ENCODE measurements around the gene NTNG2.
A peak's percentile ranks its signal among the peaks of the same experiment; 100 is the strongest.

NTNG2 gene

GRCh38 chr9:132162764-132163456 lies 1.1 kb downstream of the NTNG2 start:
- H3K79me1 ChIP-seq (ENCODE audit: low read depth, low read length) = no peaks in the 10 kb centered on the region
- H2AFZ ChIP-seq (ENCODE audit: low read length) = peak overlapping the region; percentile 93
- no peak overlapping the region for H2BK15ac ChIP-seq (ENCODE audit: low read length)
- peaks cover 10 to 95% (median 60%) of the 10 kb centered on the region in 3 experiments for H3K27me3 ChIP-seq (ENCODE audit: control insufficient read depth in 3 of 3, insufficient read depth in 3 of 3, low read depth in 1 of 3, low read length in 3 of 3)
- no peak overlapping the region for H3K4ac ChIP-seq (ENCODE audit: low read length)
- H3K4me3 ChIP-seq (ENCODE audit: low read length in 2 of 2) = peak overlapping the region in 1 of 2 donors; percentile 40
- H2BK5ac ChIP-seq (ENCODE audit: low read length) = no peak overlapping the region
- no peak for DNase-seq (ENCODE audit: low spot score)
- H3K9me3 ChIP-seq (replicated peaks in 1 of 2; ENCODE audit: control insufficient read depth in 2 of 2, insufficient read depth in 1 of 2, low read depth in 1 of 2, low read length in 2 of 2) = no peaks in the 10 kb centered on the region
- no peak overlapping the region for H2BK120ac ChIP-seq (ENCODE audit: low read depth, low read length)
- H3K4me1 ChIP-seq (ENCODE audit: control insufficient read depth in 2 of 2, insufficient read depth in 1 of 2, low read depth in 1 of 2, low read length in 2 of 2) = peaks cover 4 to 21% of the 10 kb centered on the region in 2 donors
- H3K14ac ChIP-seq (ENCODE audit: low read length) = no peak overlapping the region
- no peak overlapping the region for H4K91ac ChIP-seq (ENCODE audit: low read depth, low read length, poor library complexity)
- no CpG with 5 or more reads among the region's 74 CpGs for WGBS, 2 donors (ENCODE audit: extremely low coverage in 2 of 2, insufficient read length in 2 of 2, insufficient replicate concordance in 1 of 2)
- H3K18ac ChIP-seq (ENCODE audit: low read length) = peak overlapping the region; percentile 84
- H2AK5ac ChIP-seq (ENCODE audit: low read depth, low read length) = no peak overlapping the region
- no peaks in the 10 kb centered on the region for H3K36me3 ChIP-seq (replicated peaks in 1 of 2; ENCODE audit: control insufficient read depth in 2 of 2, insufficient read depth in 2 of 2, low read length in 2 of 2)
- H4K8ac ChIP-seq (ENCODE audit: low read depth, low read length) = no peak overlapping the region
- no peak overlapping the region for H3K27ac ChIP-seq (replicated peaks; ENCODE audit: low read length)
- no peak overlapping the region for H2BK12ac ChIP-seq (ENCODE audit: low read length)
- peak overlapping the region; percentile 94 for H3K4me2 ChIP-seq (ENCODE audit: insufficient read depth, low read length, poor library complexity, severe bottlenecking)
- peak overlapping the region; percentile 24 for H3K9ac ChIP-seq (ENCODE audit: low read depth, low read length, poor library complexity)
- H3K23ac ChIP-seq (ENCODE audit: low read depth, low read length, poor library complexity) = no peak overlapping the region

GRCh38 chr9:132163457-132163875 lies 1.6 kb downstream of the NTNG2 start:
- no peak overlapping the region for H2BK5ac ChIP-seq (ENCODE audit: low read length)
- H3K79me1 ChIP-seq (ENCODE audit: low read depth, low read length) = no peaks in the 10 kb centered on the region
- no peak overlapping the region for H3K18ac ChIP-seq (ENCODE audit: low read length)
- no peak overlapping the region for H4K91ac ChIP-seq (ENCODE audit: low read depth, low read length, poor library complexity)
- H3K9me3 ChIP-seq (replicated peaks in 1 of 2; ENCODE audit: control insufficient read depth in 2 of 2, insufficient read depth in 1 of 2, low read depth in 1 of 2, low read length in 2 of 2) = no peaks in the 10 kb centered on the region
- peaks cover 10 to 95% (median 60%) of the 10 kb centered on the region in 3 experiments for H3K27me3 ChIP-seq (ENCODE audit: control insufficient read depth in 3 of 3, insufficient read depth in 3 of 3, low read depth in 1 of 3, low read length in 3 of 3)
- H3K4ac ChIP-seq (ENCODE audit: low read length) = no peak overlapping the region
- no peak overlapping the region for H3K14ac ChIP-seq (ENCODE audit: low read length)
- H3K4me2 ChIP-seq (ENCODE audit: insufficient read depth, low read length, poor library complexity, severe bottlenecking) = peak overlapping the region; percentile 94
- no peak overlapping the region for H3K27ac ChIP-seq (replicated peaks; ENCODE audit: low read length)
- no peak for DNase-seq (ENCODE audit: low spot score)
- H2BK120ac ChIP-seq (ENCODE audit: low read depth, low read length) = no peak overlapping the region
- H2BK15ac ChIP-seq (ENCODE audit: low read length) = no peak overlapping the region
- peaks cover 4 to 21% of the 10 kb centered on the region in 2 donors for H3K4me1 ChIP-seq (ENCODE audit: control insufficient read depth in 2 of 2, insufficient read depth in 1 of 2, low read depth in 1 of 2, low read length in 2 of 2)
- H3K23ac ChIP-seq (ENCODE audit: low read depth, low read length, poor library complexity) = no peak overlapping the region
- H3K9ac ChIP-seq (ENCODE audit: low read depth, low read length, poor library complexity) = no peak overlapping the region
- H3K4me3 ChIP-seq (ENCODE audit: low read length in 2 of 2) = no peak overlapping the region
- no peak overlapping the region for H2AK5ac ChIP-seq (ENCODE audit: low read depth, low read length)
- no peak overlapping the region for H4K8ac ChIP-seq (ENCODE audit: low read depth, low read length)
- H2BK12ac ChIP-seq (ENCODE audit: low read length) = no peak overlapping the region
- H3K36me3 ChIP-seq (replicated peaks in 1 of 2; ENCODE audit: control insufficient read depth in 2 of 2, insufficient read depth in 2 of 2, low read length in 2 of 2) = no peaks in the 10 kb centered on the region
- WGBS, 2 donors (ENCODE audit: extremely low coverage in 2 of 2, insufficient read length in 2 of 2, insufficient replicate concordance in 1 of 2) = no CpG with 5 or more reads among the region's 29 CpGs
- peak overlapping the region; percentile 93 for H2AFZ ChIP-seq (ENCODE audit: low read length)

GRCh38 chr9:132163876-132164603 lies 2.2 kb downstream of the NTNG2 start:
- no peak overlapping the region for H3K4ac ChIP-seq (ENCODE audit: low read length)
- no peak overlapping the region for H3K18ac ChIP-seq (ENCODE audit: low read length)
- no peak overlapping the region for H3K27ac ChIP-seq (replicated peaks; ENCODE audit: low read length)
- H4K91ac ChIP-seq (ENCODE audit: low read depth, low read length, poor library complexity) = no peak overlapping the region
- no peaks in the 10 kb centered on the region for H3K36me3 ChIP-seq (replicated peaks in 1 of 2; ENCODE audit: control insufficient read depth in 2 of 2, insufficient read depth in 2 of 2, low read length in 2 of 2)
- H3K4me1 ChIP-seq (ENCODE audit: control insufficient read depth in 2 of 2, insufficient read depth in 1 of 2, low read depth in 1 of 2, low read length in 2 of 2) = peaks cover 4 to 21% of the 10 kb centered on the region in 2 donors
- no peak overlapping the region for H3K23ac ChIP-seq (ENCODE audit: low read depth, low read length, poor library complexity)
- H2BK5ac ChIP-seq (ENCODE audit: low read length) = no peak overlapping the region
- H3K4me3 ChIP-seq (ENCODE audit: low read length in 2 of 2) = no peak overlapping the region
- peak overlapping the region; percentile 19 for H3K4me2 ChIP-seq (ENCODE audit: insufficient read depth, low read length, poor library complexity, severe bottlenecking)
- H3K14ac ChIP-seq (ENCODE audit: low read length) = no peak overlapping the region
- no peaks in the 10 kb centered on the region for H3K79me1 ChIP-seq (ENCODE audit: low read depth, low read length)
- H2BK12ac ChIP-seq (ENCODE audit: low read length) = no peak overlapping the region
- peaks cover 10 to 95% (median 60%) of the 10 kb centered on the region in 3 experiments for H3K27me3 ChIP-seq (ENCODE audit: control insufficient read depth in 3 of 3, insufficient read depth in 3 of 3, low read depth in 1 of 3, low read length in 3 of 3)
- no peak overlapping the region for H4K8ac ChIP-seq (ENCODE audit: low read depth, low read length)
- no peaks in the 10 kb centered on the region for H3K9me3 ChIP-seq (replicated peaks in 1 of 2; ENCODE audit: control insufficient read depth in 2 of 2, insufficient read depth in 1 of 2, low read depth in 1 of 2, low read length in 2 of 2)
- no peak overlapping the region for H3K9ac ChIP-seq (ENCODE audit: low read depth, low read length, poor library complexity)
- no peak for DNase-seq (ENCODE audit: low spot score)
- H2AK5ac ChIP-seq (ENCODE audit: low read depth, low read length) = no peak overlapping the region
- H2AFZ ChIP-seq (ENCODE audit: low read length) = no peak overlapping the region
- no CpG with 5 or more reads among the region's 45 CpGs for WGBS, 2 donors (ENCODE audit: extremely low coverage in 2 of 2, insufficient read length in 2 of 2, insufficient replicate concordance in 1 of 2)
- no peak overlapping the region for H2BK15ac ChIP-seq (ENCODE audit: low read length)
- H2BK120ac ChIP-seq (ENCODE audit: low read depth, low read length) = no peak overlapping the region
